Lower leg skin (tissue), 3 donors: ENCODE measurements around the gene CLPTM1L.

Source experiments
- POLR2A ChIP-seq, 2 donors: fragments of 450-650 bp; IDR thresholded peaks; one replicate each; pipeline ENCODE4 v1.6.1; 2016 to 2017; ENCODE audit warnings: antibody characterized with exemption in 2 of 2, mild to moderate bottlenecking in 1 of 2, moderate library complexity in 1 of 2
- TF ChIP-seq, protein P1 (sequence below), 3 donors: fragments of 450-650 bp; IDR thresholded peaks; one replicate each; pipeline ENCODE4 v1.5.1; 2016; ENCODE audit warnings: antibody characterized with exemption in 3 of 3, mild to moderate bottlenecking in 3 of 3, moderate library complexity in 2 of 3

DNA sequence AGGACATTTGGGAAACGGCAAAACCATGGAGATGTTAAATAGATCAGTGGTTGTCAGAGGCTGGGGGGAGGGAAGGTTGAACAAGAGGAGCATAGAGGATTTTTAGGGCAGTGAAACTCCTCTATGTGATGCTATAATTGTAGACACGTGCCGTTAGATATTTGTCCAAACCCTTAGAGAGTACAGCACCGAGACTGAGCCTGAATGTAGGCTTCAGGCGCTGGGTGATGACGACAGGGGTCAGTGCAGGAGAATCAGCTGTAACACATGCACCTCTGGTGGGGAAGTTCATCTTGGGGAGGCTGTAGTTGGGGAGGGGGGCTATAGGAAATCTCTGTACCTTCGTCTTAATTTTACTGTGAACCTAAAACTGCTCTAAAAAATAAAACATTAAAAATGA lies 22.2 kb upstream of the CLPTM1L start:
- TF ChIP-seq, protein P1, sequence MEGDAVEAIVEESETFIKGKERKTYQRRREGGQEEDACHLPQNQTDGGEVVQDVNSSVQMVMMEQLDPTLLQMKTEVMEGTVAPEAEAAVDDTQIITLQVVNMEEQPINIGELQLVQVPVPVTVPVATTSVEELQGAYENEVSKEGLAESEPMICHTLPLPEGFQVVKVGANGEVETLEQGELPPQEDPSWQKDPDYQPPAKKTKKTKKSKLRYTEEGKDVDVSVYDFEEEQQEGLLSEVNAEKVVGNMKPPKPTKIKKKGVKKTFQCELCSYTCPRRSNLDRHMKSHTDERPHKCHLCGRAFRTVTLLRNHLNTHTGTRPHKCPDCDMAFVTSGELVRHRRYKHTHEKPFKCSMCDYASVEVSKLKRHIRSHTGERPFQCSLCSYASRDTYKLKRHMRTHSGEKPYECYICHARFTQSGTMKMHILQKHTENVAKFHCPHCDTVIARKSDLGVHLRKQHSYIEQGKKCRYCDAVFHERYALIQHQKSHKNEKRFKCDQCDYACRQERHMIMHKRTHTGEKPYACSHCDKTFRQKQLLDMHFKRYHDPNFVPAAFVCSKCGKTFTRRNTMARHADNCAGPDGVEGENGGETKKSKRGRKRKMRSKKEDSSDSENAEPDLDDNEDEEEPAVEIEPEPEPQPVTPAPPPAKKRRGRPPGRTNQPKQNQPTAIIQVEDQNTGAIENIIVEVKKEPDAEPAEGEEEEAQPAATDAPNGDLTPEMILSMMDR (IDR thresholded peaks at IDR 0.05) = no peak
- no peak for TF ChIP-seq POLR2A (IDR thresholded peaks at IDR 0.05)
